GM12878 (cell line): ENCODE measurements around the gene AURKAIP1. TPM values are rescaled to one million over a fixed set of nuclear protein-coding genes. Genes with fewer than 3 reads are reported as not detected.
A peak's percentile ranks its signal among the peaks of the same experiment; 100 is the strongest.

ENCODE experiments used
- ATAC-seq: fragments of 200-7000 bp; cut with Tn5 transposase; 3 replicates; pipeline ENCODE4 v1.9.1; 2020; ENCODE audit warnings: mild to moderate bottlenecking, moderate library complexity
- BruUV-seq: library from RNA; stranded (reverse); fragments of 400-500 nt; replicated peaks from 2 replicates; lab custom pipeline; 2021; lab: Mats Ljungman, UMichigan
- CTCF ChIA-PET: fragments of 300-600 bp; sonication (Branson Sonifier 250); formaldehyde crosslinking; extraction: SDS; loops from one replicate; lab custom pipeline; 2021; ENCODE audit warnings: inconsistent platforms; lab: Yijun Ruan, JAX
- POLR2A ChIA-PET: fragments of 350-600 bp; formaldehyde crosslinking; extraction: SDS; loops from one replicate; lab custom pipeline; 2021; ENCODE audit warnings: inconsistent platforms; lab: Charles Lee
- RAD21 ChIA-PET: fragments of 300-600 bp; sonication (Branson Sonifier 250); formaldehyde crosslinking; loops from one replicate; lab custom pipeline; 2023; ENCODE audit warnings: antibody characterized with exemption; ENCODE audit not compliant: unreplicated experiment; lab: Charles Lee
- SMC1A ChIA-PET: fragments of 300-600 bp; sonication (Branson Sonifier 250); formaldehyde crosslinking; loops from one replicate; lab custom pipeline; 2023; ENCODE audit not compliant: unreplicated experiment, uncharacterized antibody; lab: Charles Lee
- DNase-seq: peaks from one replicate; pipeline ENCODE4 v3.0.0-alpha.2; 2011; ENCODE audit warnings: low read depth, low spot score
- FAIRE-seq: peaks from 3 replicates; lab custom pipeline; 2011; peaks lifted over from hg19 to GRCh38; lab: Jason Lieb, UNC
- H2AFZ ChIP-seq: 2 replicates; pipeline ENCODE4 v1.6.0; 2011; ENCODE audit warnings: low read depth, low read length, control low read depth; ENCODE audit not compliant: control insufficient read depth
- H3K27ac ChIP-seq: 2 replicates; pipeline ENCODE4 v1.5.1; 2011; ENCODE audit warnings: control low read depth; ENCODE audit not compliant: control insufficient read depth, insufficient read depth
- H3K27me3 ChIP-seq, 2 experiments: replicated peaks in 1 of 2; 2 replicates each; pipeline versions ENCODE4 v1.6.0 to v1.6.1; 2011; ENCODE audit warnings: low read length in 1 of 2; ENCODE audit not compliant: control insufficient read depth in 2 of 2, insufficient read depth in 2 of 2
- H3K36me3 ChIP-seq, 2 experiments: 2 replicates each; pipeline ENCODE4 v1.5.1; 2011; ENCODE audit warnings: low read length in 1 of 2; ENCODE audit not compliant: control insufficient read depth in 2 of 2, insufficient read depth in 2 of 2
- H3K4me1 ChIP-seq: 2 replicates; pipeline ENCODE4 v1.6.1; 2011; ENCODE audit warnings: mild to moderate bottlenecking, low read length, moderate library complexity, mixed read lengths; ENCODE audit not compliant: control insufficient read depth, insufficient read depth
- H3K4me2 ChIP-seq: 2 replicates; pipeline ENCODE4 v1.6.0; 2011; ENCODE audit warnings: control low read depth; ENCODE audit not compliant: control insufficient read depth, insufficient read depth
- H3K4me3 ChIP-seq: fragments of 200-600 bp; sonication (generic); 2 replicates; pipeline ENCODE4 v1.5.1; 2016
- H3K79me2 ChIP-seq: 2 replicates; pipeline ENCODE4 v1.6.0; 2011; ENCODE audit warnings: low read length; ENCODE audit not compliant: control insufficient read depth, insufficient read depth
- H3K9ac ChIP-seq: 2 replicates; pipeline ENCODE4 v1.8.0; 2011; ENCODE audit warnings: low read length, control low read depth, mixed read lengths; ENCODE audit not compliant: control insufficient read depth, insufficient read depth
- H3K9me3 ChIP-seq: replicated peaks from 3 replicates; pipeline ENCODE4 v1.5.1; 2011; ENCODE audit warnings: mild to moderate bottlenecking, low read length; ENCODE audit not compliant: control insufficient read depth, insufficient read depth
- H4K20me1 ChIP-seq: 2 replicates; pipeline ENCODE4 v1.6.0; 2011; ENCODE audit not compliant: control insufficient read depth, insufficient read depth
- BHLHE40 ChIP-seq, 2 experiments: fragments of 450-650 bp in 1 of 2; IDR thresholded peaks; 2 replicates each; pipeline ENCODE4 v1.6.1; 2011 to 2017; ENCODE audit warnings: low read depth in 2 of 2, borderline replicate concordance in 1 of 2, improper control_type of control experiment in 1 of 2, low read length in 1 of 2, mild to moderate bottlenecking in 1 of 2
- MEF2A ChIP-seq: IDR thresholded peaks from 2 replicates; pipeline ENCODE4 v1.6.1; 2011; ENCODE audit warnings: low read depth, mild to moderate bottlenecking, low read length, moderate library complexity; ENCODE audit not compliant: insufficient read depth
- MEF2B ChIP-seq: fragments of 450-650 bp; IDR thresholded peaks from 2 replicates; pipeline ENCODE4 v1.6.1; 2018; ENCODE audit warnings: mild to moderate bottlenecking, moderate library complexity; ENCODE audit not compliant: partially characterized antibody, poor library complexity, severe bottlenecking
- POLR2AphosphoS2 ChIP-seq: IDR thresholded peaks from 2 replicates; pipeline ENCODE4 v1.6.1; 2011; ENCODE audit warnings: low read depth, mild to moderate bottlenecking, low read length, improper control_type of control experiment, moderate library complexity
- WRNIP1 ChIP-seq: IDR thresholded peaks from 2 replicates; pipeline ENCODE4 v1.6.1; 2011; ENCODE audit warnings: low read depth, low read length, improper control_type of control experiment, borderline replicate concordance
- ZNF217 ChIP-seq: fragments of 450-650 bp; IDR thresholded peaks from 2 replicates; pipeline ENCODE4 v1.6.1; 2017; ENCODE audit warnings: antibody characterized with exemption, mild to moderate bottlenecking
- ZNF687 ChIP-seq: fragments of 450-650 bp; IDR thresholded peaks from 2 replicates; pipeline ENCODE4 v1.6.1; 2017; ENCODE audit warnings: mild to moderate bottlenecking, moderate library complexity
- WGBS: methylation state at CpG from one replicate; pipeline ENCODE4 v1.1.6; 2016; ENCODE audit warnings: low lambda C conversion rate; ENCODE audit not compliant: insufficient replicate concordance, insufficient coverage; ENCODE audit errors: missing lambda C conversion rate; 5-methylcytosine and 5-hydroxymethylcytosine counted together
- in situ Hi-C: fragments of 300-500 bp; cut with MboI; formaldehyde crosslinking; loops from 9 replicates; pipeline ENCODE4 v1.14.3; 2018; ENCODE audit warnings: mixed read lengths
- intact Hi-C: fragments of 100-400 bp; cut with micrococcal nuclease; formaldehyde crosslinking; loops from one replicate; pipeline ENCODE4 v1.14.2; 2022; ENCODE audit not compliant: unreplicated experiment
- polyA plus RNA-seq, 11 experiments: library from polyadenylated mRNA; depleted of rRNA in 4 of 11; unstranded in 6 of 11; stranded (reverse) in 5 of 11; fragments of >200 nt; fragmentation: Nextera tagmentation in 4 of 11; fragmentation: Illumina TruSeq in 1 of 11; extraction: Ambion mirVana in 4 of 11; extraction: Trizol in 1 of 11; gene quantifications; 1 replicate in 1 of 11; 2 replicates in 10 of 11; pipeline versions ENCODE4 v1.2.1 to v1.2.3, GENCODE V29; 2011 to 2016; ENCODE audit warnings: inconsistent platforms in 2 of 11, missing spikeins in 2 of 11, low read depth in 1 of 11
- total RNA-seq, 4 experiments: library from RNA; depleted of rRNA in 3 of 4; stranded (reverse); fragments of >200 nt in 3 of 4; fragmentation: Illumina TruSeq in 1 of 4; extraction: Trizol in 1 of 4; gene quantifications; 2 replicates each; pipeline versions ENCODE4 v1.2.1 to v1.2.3, GENCODE V29; 2013 to 2021
- TF ChIP-seq, protein P1 (sequence below): IDR thresholded peaks from 2 replicates; pipeline ENCODE4 v1.6.1; 2011; ENCODE audit warnings: low read depth, low read length, improper control_type of control experiment, borderline replicate concordance

Gene AURKAIP1
- total and polyA plus RNA-seq, 10 of the 15 experiments (the other 5 are each of a cell fraction or from before 2014, with no cell fraction given): 6.5 to 366 (median 120) TPM

DNA sequence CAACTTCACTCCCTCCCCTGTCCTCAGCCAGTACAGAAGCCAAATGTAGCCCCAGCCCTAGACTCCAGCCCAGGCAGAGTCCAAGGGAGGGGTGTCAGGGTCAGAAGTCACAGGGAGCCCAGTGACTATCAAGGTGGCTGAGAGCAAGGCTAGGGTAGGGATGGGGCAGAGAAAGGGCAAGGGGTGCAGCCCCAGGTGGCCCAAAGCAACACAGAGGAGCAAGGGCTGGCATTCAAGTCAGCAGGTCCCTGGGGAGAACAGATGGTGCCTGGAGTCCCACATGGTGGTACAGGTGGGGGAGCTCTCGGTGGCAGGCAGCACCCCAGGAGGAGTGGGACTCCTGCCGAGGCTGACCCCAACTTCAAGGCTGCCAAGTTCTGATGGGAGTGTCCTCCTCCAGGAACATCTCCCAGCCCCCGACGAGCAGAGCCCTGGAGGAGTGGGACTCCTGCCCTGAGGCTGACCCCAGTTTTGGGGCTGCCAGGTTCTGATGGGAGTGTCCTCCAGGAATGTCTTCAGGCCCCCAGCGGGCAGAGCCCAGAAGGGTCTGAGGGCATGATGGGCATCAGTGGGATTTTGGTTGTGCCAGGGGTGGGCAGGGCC, 22.1 kb downstream of the AURKAIP1 start:
- ChIA-PET CTCF (interaction anchor here (1.8 kb wide), 1 partner anchor 19 kb away, joined by 10 read pairs; no protein-coding TSS in a partner anchor), SMC1A (no interaction called here), POLR2A (no interaction called here), RAD21 (no interaction called here)
- H2AFZ ChIP-seq: no peak overlapping the region
- peaks cover 2% of the 10 kb centered on the region for H3K79me2 ChIP-seq
- H4K20me1 ChIP-seq: no peaks in the 10 kb centered on the region
- no peak overlapping the region for H3K9ac ChIP-seq
- TF ChIP-seq, protein P1, sequence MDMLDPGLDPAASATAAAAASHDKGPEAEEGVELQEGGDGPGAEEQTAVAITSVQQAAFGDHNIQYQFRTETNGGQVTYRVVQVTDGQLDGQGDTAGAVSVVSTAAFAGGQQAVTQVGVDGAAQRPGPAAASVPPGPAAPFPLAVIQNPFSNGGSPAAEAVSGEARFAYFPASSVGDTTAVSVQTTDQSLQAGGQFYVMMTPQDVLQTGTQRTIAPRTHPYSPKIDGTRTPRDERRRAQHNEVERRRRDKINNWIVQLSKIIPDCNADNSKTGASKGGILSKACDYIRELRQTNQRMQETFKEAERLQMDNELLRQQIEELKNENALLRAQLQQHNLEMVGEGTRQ: no peak
- TF ChIP-seq BHLHE40 (IDR thresholded peaks at IDR 0.05; ENCODE audit: borderline replicate concordance in 1 of 2, low read depth in 2 of 2, low read length in 1 of 2) (no peak), ZNF217 (no peak), MEF2B (peak; percentile 34), POLR2AphosphoS2 (peak; percentile 38; the same call in 1 of the 2 replicates), MEF2A (no peak), WRNIP1 (no peak), ZNF687 (no peak)
- 40% methylated on average over 5 of the region's 5 CpGs for WGBS
- no peak overlapping the region for H3K27ac ChIP-seq
- peaks cover 2% of the 10 kb centered on the region; the same call in 1 of the 2 replicates for H3K4me1 ChIP-seq
- H3K4me3 ChIP-seq: no peak overlapping the region
- FAIRE-seq (no peak), ATAC-seq (no peak), DNase-seq (no peak)
- no TSS peak for BruUV-seq
- no peaks in the 10 kb centered on the region for H3K36me3 ChIP-seq
- intact Hi-C loops: no loop called here
- no peaks in the 10 kb centered on the region for H3K9me3 ChIP-seq
- no peak overlapping the region for H3K4me2 ChIP-seq
- in situ Hi-C loops: no loop called here
- H3K27me3 ChIP-seq: peaks cover 0 to 3% of the 10 kb centered on the region in 2 experiments; a peak in 2 of 4 replicates
